Adipose tissue (tissue), 3 donors: Measurements from ENCODE around the gene RIC8A. TPM values are rescaled to one million over a fixed set of nuclear protein-coding genes. Genes with fewer than 3 reads are reported as not detected.
A peak's percentile ranks its signal among the peaks of the same experiment; 100 is the strongest.
"Not testable (repeated sequence)": the region's sequence is repeated elsewhere in the genome, so short reads cannot be mapped to it uniquely, and the experiment has no call there.

Experiments
- H3K27ac ChIP-seq: one replicate; pipeline ENCODE4 v1.5.1; 2013; ENCODE audit warnings: low read depth, low read length
- WGBS, 3 donors: extraction: QIAGEN DNeasy Blood & Tissue Kit; methylation state at CpG; one replicate each; pipeline ENCODE4 v1.1.7; 2013; 5-methylcytosine and 5-hydroxymethylcytosine counted together
- polyA plus RNA-seq, 3 donors: library from polyadenylated mRNA; stranded (reverse); fragments of 200-250 nt; gene quantifications; one replicate each; pipeline ENCODE4 v1.2.3, GENCODE V29; 2013
- donor health status: healthy with polysubstance abuse.
- donor health status: Bipolar disorder and iron deficiency.
- donor health status: healthy.

Gene RIC8A
- 10 to 100 TPM; 37.9 to 55.3 (median 48.1) TPM for polyA plus RNA-seq

- H3K27ac ChIP-seq = peak within 1 kb of the TSS; percentile 81
- 0% methylated on average over 52 to 63 of the region's 63 CpGs for WGBS, 3 donors
Observed at GRCh38 chr11:207208-207862, at the start of gene RIC8A, which contains the start of gene BET1L. Gene RIC8A (plus strand): TSS chr11:207708. CDS start chr11:208855, 1,147 bp downstream. Gene BET1L (minus strand): TSS chr11:207399. CDS start chr11:207321, 78 bp downstream.

- 0 to 3% methylated on average over 1 of the region's 13 CpGs; no CpG with 5 or more reads in 1 of the 3 donors for WGBS, 3 donors
- H3K27ac ChIP-seq = not testable (repeated sequence)
Observed at GRCh38 chr11:180242-180641, 27.3 kb upstream of the RIC8A start.

GRCh38 chr11:189200-189783 lies 18.2 kb upstream of the RIC8A start:
- WGBS, 3 donors = 84 to 86% (median 86%) methylated on average over 34 to 40 of the region's 55 CpGs

GRCh38 chr11:189843-190311 lies 17.6 kb upstream of the RIC8A start:
- 63 to 69% (median 68%) methylated on average over 8 to 10 of the region's 25 CpGs for WGBS, 3 donors

More at GRCh38 chr11:189200-189783, 18.2 kb upstream of the RIC8A start:
- not testable (repeated sequence) for H3K27ac ChIP-seq

GRCh38 chr11:190546-190945 lies 17.0 kb upstream of the RIC8A start:
- WGBS, 3 donors = 69 to 77% (median 76%) methylated on average over 5 of the region's 5 CpGs

More at GRCh38 chr11:189843-190311, 17.6 kb upstream of the RIC8A start:
- H3K27ac ChIP-seq = not testable (repeated sequence)

GRCh38 chr11:191490-192478 lies 15.7 kb upstream of the RIC8A start:
- H3K27ac ChIP-seq = not testable (repeated sequence)
- WGBS, 3 donors = 41 to 75% (median 41%) methylated on average over 4 to 6 of the region's 8 CpGs

More at GRCh38 chr11:190546-190945, 17.0 kb upstream of the RIC8A start:
- not testable (repeated sequence) for H3K27ac ChIP-seq

GRCh38 chr11:192674-193128 lies 14.8 kb upstream of the RIC8A start, which contains the start of gene SCGB1C1:
Gene SCGB1C1 (plus strand): TSS chr11:193078. CDS start chr11:193100, 22 bp downstream.
- 57 to 82% (median 70%) methylated on average over 3 to 6 of the region's 11 CpGs for WGBS, 3 donors
- not testable (repeated sequence) for H3K27ac ChIP-seq

GRCh38 chr11:193481-193880 lies 14.0 kb upstream of the RIC8A start:
- WGBS, 3 donors = 73 to 80% (median 76%) methylated on average over 5 of the region's 5 CpGs
- not testable (repeated sequence) for H3K27ac ChIP-seq

GRCh38 chr11:196786-197731 lies 10.4 kb upstream of the RIC8A start:
- no peak overlapping the region for H3K27ac ChIP-seq
- WGBS, 3 donors = 80 to 84% (median 82%) methylated on average over 23 of the region's 23 CpGs

- no peak overlapping the region for H3K27ac ChIP-seq
- 77 to 84% (median 83%) methylated on average over 9 of the region's 9 CpGs for WGBS, 3 donors
Observed at GRCh38 chr11:197741-198235, 9.7 kb upstream of the RIC8A start.

- 83 to 89% (median 88%) methylated on average over 21 of the region's 21 CpGs for WGBS, 3 donors
- H3K27ac ChIP-seq = no peak overlapping the region
Observed at GRCh38 chr11:198236-198806, 9.2 kb upstream of the RIC8A start.

GRCh38 chr11:199004-199581 lies 8.4 kb upstream of the RIC8A start:
- 87 to 91% (median 90%) methylated on average over 13 of the region's 13 CpGs for WGBS, 3 donors
- H3K27ac ChIP-seq = no peak overlapping the region

GRCh38 chr11:199782-200181 lies 7.7 kb upstream of the RIC8A start:
- 69 to 87% (median 84%) methylated on average over 8 of the region's 8 CpGs for WGBS, 3 donors

GRCh38 chr11:200224-201003 lies 7.1 kb upstream of the RIC8A start:
- WGBS, 3 donors = 92 to 93% (median 93%) methylated on average over 13 of the region's 13 CpGs
- H3K27ac ChIP-seq = no peak overlapping the region

More at GRCh38 chr11:199782-200181, 7.7 kb upstream of the RIC8A start:
- H3K27ac ChIP-seq = no peak overlapping the region

GRCh38 chr11:201966-202365 lies 5.5 kb upstream of the RIC8A start:
- 52 to 81% (median 57%) methylated on average over 15 of the region's 15 CpGs for WGBS, 3 donors
- no peak overlapping the region for H3K27ac ChIP-seq

- H3K27ac ChIP-seq = no peak overlapping the region
- 74 to 85% (median 78%) methylated on average over 8 of the region's 8 CpGs for WGBS, 3 donors
Observed at GRCh38 chr11:202490-202889, 5.0 kb upstream of the RIC8A start.
